PFSK-1 (cell line): ENCODE results near the gene AOAH.

Experiments
- POLR2AphosphoS5 ChIP-seq: IDR thresholded peaks from 2 replicates; pipeline ENCODE4 v1.6.1; 2012; ENCODE audit warnings: low read depth, mild to moderate bottlenecking, control low read depth, low read length, moderate library complexity
- TAF1 ChIP-seq: IDR thresholded peaks from 2 replicates; pipeline ENCODE4 v1.6.1; 2012; ENCODE audit warnings: low read length, control low read depth, borderline replicate concordance; ENCODE audit not compliant: insufficient read depth

DNA sequence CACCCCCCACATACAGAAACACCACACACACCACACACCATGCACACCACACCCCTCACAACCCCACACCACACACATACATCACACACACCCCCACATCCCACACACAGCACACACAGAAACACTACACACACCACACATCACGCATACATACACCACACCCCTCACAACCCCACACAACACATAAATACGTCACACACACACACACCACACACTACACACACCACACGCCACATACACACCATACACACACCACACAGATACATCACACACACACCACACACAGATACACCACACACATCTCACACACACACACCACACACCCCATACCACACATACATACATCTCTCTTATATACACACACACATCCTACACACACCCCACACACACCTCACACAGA lies 208.4 kb downstream of the AOAH start:
- TF ChIP-seq POLR2AphosphoS5 (no peak), TAF1 (no peak)
